Nephron (organoid): ENCODE results near the gene MAFB.
A peak's percentile ranks its signal among the peaks of the same experiment; 100 is the strongest.

Source experiments
- H3K27ac Mint-ChIP-seq, 3 experiments: 2 replicates each; pipeline ENCODE4 v1.8.0; 2020; ENCODE audit warnings: mixed read lengths in 3 of 3, mild to moderate bottlenecking in 2 of 3, moderate library complexity in 1 of 3
- H3K27me3 Mint-ChIP-seq: 2 replicates; pipeline ENCODE4 v1.8.0; 2021; ENCODE audit warnings: low read depth, mild to moderate bottlenecking, moderate library complexity, mixed read lengths
- H3K36me3 Mint-ChIP-seq: 2 replicates; pipeline ENCODE4 v1.8.0; 2020; ENCODE audit warnings: low read depth, mixed read lengths
- H3K4me1 Mint-ChIP-seq: 2 replicates; pipeline ENCODE4 v1.8.0; 2020; ENCODE audit warnings: mixed read lengths
- H3K4me3 Mint-ChIP-seq, 3 experiments: 2 replicates each; pipeline ENCODE4 v1.8.0; 2020; ENCODE audit warnings: mild to moderate bottlenecking in 3 of 3, mixed read lengths in 3 of 3, moderate library complexity in 2 of 3
- H3K9me3 Mint-ChIP-seq: 2 replicates; pipeline ENCODE4 v1.8.0; 2020; ENCODE audit warnings: mixed read lengths
- TF ChIP-seq, protein P1 (sequence below), 3 experiments: fragments of 200-600 bp; sonication (generic); IDR thresholded peaks; one replicate each; pipeline ENCODE4 v1.5.0; 2021; ENCODE audit warnings: antibody characterized with exemption in 3 of 3; ENCODE audit not compliant: unreplicated experiment in 3 of 3

Gene MAFB

DNA sequence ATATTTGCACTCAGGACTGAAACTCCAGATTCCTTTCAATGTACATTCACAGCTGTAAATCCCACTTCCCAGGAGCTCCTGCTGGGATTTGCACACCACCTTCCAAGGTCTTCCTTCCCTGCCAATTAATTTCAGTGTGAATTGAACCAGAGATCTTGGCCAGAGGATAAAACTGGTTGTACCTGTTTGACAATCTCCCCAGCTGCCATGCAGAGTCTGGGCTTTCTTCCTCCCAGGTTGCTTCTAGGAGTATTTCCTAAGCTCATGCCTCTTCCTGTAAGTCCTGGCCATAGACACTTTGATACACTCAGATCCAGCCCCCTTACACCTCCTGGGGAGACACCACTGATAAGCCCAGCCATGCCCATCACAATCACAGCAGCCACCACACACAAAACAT, 15.6 kb downstream of the MAFB start:
- Mint-ChIP-seq H3K27ac (peak overlapping the region in 2 of 3 experiments; percentile 21 to 63), H3K27me3 (peaks cover 55% of the 10 kb centered on the region), H3K9me3 (no peaks in the 10 kb centered on the region), H3K4me3 (no peak overlapping the region), H3K4me1 (peaks cover 5% of the 10 kb centered on the region), H3K36me3 (no peaks in the 10 kb centered on the region)
- TF ChIP-seq, protein P1, sequence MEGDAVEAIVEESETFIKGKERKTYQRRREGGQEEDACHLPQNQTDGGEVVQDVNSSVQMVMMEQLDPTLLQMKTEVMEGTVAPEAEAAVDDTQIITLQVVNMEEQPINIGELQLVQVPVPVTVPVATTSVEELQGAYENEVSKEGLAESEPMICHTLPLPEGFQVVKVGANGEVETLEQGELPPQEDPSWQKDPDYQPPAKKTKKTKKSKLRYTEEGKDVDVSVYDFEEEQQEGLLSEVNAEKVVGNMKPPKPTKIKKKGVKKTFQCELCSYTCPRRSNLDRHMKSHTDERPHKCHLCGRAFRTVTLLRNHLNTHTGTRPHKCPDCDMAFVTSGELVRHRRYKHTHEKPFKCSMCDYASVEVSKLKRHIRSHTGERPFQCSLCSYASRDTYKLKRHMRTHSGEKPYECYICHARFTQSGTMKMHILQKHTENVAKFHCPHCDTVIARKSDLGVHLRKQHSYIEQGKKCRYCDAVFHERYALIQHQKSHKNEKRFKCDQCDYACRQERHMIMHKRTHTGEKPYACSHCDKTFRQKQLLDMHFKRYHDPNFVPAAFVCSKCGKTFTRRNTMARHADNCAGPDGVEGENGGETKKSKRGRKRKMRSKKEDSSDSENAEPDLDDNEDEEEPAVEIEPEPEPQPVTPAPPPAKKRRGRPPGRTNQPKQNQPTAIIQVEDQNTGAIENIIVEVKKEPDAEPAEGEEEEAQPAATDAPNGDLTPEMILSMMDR (IDR thresholded peaks at IDR 0.05; ENCODE audit: unreplicated experiment in 3 of 3), result no peak

DNA sequence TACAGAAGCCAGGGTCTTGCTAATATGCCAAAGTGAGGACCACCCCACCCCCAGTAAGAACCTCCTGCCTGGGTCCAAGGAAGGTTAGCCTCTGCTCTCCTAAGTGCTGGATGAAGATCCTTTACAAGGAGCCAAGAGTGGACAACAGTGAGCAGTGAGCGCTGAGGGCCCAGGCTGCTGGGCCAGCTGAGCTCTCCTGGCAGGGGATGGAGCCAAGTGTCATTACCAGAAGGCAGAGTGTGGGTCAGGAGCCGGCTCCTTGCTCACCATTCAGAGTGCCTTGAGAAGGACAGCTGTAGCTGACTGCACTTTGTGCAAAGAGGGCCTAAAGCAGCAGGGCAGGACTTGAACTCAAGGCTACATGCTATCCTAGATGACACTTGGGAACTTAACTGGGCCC, 16.9 kb downstream of the MAFB start:
- Mint-ChIP-seq H3K9me3 (no peaks in the 10 kb centered on the region), H3K27me3 (peaks cover 42% of the 10 kb centered on the region), H3K4me1 (peaks cover 5% of the 10 kb centered on the region), H3K27ac (no peak overlapping the region), H3K4me3 (no peak overlapping the region), H3K36me3 (no peaks in the 10 kb centered on the region)
- TF ChIP-seq, protein P1 (IDR thresholded peaks at IDR 0.05; ENCODE audit: unreplicated experiment in 3 of 3), result no peak

DNA sequence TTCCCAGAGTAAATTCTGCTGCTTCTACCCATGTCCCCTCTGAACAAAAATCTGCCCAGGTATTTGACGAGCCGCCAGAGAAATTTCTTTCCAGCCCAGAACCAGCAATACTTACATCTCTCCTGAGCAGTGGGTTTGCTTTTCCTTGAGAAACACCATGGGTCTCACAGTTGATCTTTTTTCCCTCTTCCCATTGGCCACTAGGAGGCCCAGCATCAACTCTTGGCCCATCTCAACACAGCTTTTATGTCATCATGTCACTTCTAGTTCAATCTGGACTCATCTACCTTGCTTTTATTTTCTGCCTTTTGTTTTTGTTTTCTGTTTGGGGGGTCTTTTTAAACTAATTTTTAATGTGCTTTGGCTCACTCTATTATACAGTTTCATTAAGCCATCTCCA, 18.8 kb downstream of the MAFB start:
- H3K9me3 Mint-ChIP-seq, result no peaks in the 10 kb centered on the region
- H3K27me3 Mint-ChIP-seq, result peaks cover 24% of the 10 kb centered on the region
- H3K4me1 Mint-ChIP-seq, result no peaks in the 10 kb centered on the region
- peak overlapping the region in 1 of 3 experiments; percentile 14 for H3K27ac Mint-ChIP-seq
- no peak overlapping the region for H3K4me3 Mint-ChIP-seq
- TF ChIP-seq, protein P1 (IDR thresholded peaks at IDR 0.05; ENCODE audit: unreplicated experiment in 3 of 3), result no peak
- H3K36me3 Mint-ChIP-seq, result no peaks in the 10 kb centered on the region

DNA sequence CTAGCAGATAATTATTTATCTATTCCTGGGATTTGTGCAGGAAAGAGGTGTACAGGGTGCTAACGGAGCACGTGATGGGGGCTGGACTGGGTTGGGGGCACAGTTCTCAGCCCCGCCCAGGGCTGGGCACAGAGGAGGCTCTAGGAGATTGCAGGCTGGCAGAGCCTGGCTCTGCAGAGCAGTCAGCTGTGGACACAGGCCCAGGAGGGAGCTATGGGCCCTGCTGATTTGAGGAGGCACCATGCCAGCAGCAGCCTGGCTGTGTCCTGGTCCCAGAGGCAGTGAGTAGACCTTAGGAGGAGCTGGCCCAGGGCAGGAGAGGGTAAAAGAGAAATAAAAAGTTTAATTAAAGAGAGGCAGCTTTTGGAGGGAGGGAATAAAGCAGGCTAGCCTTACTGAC, 19.3 kb downstream of the MAFB start:
- TF ChIP-seq, protein P1 (IDR thresholded peaks at IDR 0.05; ENCODE audit: unreplicated experiment in 3 of 3), result no peak
- Mint-ChIP-seq H3K27ac (no peak overlapping the region), H3K36me3 (no peaks in the 10 kb centered on the region), H3K4me3 (no peak overlapping the region), H3K9me3 (no peaks in the 10 kb centered on the region), H3K4me1 (no peaks in the 10 kb centered on the region), H3K27me3 (peaks cover 20% of the 10 kb centered on the region)

DNA sequence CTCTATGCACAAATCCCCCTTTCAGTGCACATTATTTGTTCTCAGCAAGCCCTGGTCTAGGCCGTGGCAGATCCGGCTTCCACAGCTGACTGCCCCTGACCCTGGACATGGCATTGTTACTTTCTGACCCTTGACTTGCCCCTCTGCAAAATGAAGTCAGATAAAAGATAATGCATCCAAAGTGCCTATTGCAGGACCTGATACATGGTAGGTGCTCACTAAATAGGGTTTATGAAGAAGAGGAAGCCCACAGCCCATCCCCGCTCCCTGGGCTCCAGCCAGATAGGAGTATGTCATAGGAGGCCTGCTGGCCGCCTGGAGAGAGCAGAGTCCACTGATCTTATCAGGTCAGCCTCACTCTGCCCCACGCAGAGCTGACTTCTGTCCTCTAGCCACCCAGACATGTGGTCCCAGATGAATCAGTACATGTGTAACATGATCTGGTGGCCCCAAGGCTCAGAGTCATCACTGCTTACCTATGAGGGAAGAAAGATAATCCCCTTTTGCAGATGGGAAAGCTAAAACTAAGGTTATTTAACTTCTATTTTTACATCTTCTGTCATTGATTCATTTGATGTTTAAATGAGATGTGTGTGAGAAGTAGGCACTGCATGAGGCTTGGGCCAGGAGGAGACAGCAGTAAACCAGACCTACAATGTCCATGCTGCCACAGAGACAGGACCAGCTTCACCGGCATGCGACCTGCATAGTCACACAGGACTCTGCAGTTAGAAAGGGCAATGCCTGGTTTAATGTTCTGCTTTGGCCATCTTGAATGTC, 20.4 kb downstream of the MAFB start:
- Mint-ChIP-seq H3K4me1 (peaks cover under 1% of the 10 kb centered on the region), H3K4me3 (no peak overlapping the region), H3K27ac (no peak overlapping the region), H3K9me3 (no peaks in the 10 kb centered on the region), H3K27me3 (peaks cover 11% of the 10 kb centered on the region), H3K36me3 (no peaks in the 10 kb centered on the region)
- TF ChIP-seq, protein P1 (IDR thresholded peaks at IDR 0.05; ENCODE audit: unreplicated experiment in 3 of 3), result no peak

DNA sequence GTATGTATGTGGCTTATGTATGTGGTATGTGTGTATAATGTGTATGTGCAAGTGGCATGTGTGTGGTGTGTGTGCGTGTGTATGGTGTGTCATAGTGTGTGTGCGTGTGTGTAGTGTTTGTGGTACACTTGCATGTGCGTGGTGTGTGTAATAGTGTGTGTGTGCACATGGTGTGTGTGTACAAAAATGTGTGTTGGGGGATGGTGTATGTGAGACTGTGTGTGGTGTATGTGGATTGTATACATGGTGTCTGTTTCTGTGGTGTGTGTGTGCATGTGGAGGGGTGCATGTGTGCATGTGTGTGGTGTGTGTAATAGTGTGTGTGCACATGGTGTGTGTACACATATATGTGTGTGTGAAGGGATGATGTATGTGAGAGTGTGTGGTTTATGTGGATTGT, 21.5 kb downstream of the MAFB start:
- Mint-ChIP-seq H3K4me3 (no peak overlapping the region), H3K27me3 (peaks cover 17% of the 10 kb centered on the region), H3K4me1 (peaks cover 7% of the 10 kb centered on the region), H3K27ac (no peak overlapping the region), H3K9me3 (no peaks in the 10 kb centered on the region), H3K36me3 (no peaks in the 10 kb centered on the region)
- TF ChIP-seq, protein P1 (IDR thresholded peaks at IDR 0.05; ENCODE audit: unreplicated experiment in 3 of 3), result no peak
